GM12878 (cell line): ENCODE measurements around the gene NAA20. TPM values are rescaled to one million over a fixed set of nuclear protein-coding genes. Genes with fewer than 3 reads are reported as not detected.

Source experiments
- ATAC-seq: fragments of 200-7000 bp; cut with Tn5 transposase; 3 replicates; pipeline ENCODE4 v1.9.1; 2020; ENCODE audit warnings: mild to moderate bottlenecking, moderate library complexity
- BruUV-seq: library from RNA; stranded (reverse); fragments of 400-500 nt; replicated peaks from 2 replicates; lab custom pipeline; 2021; lab: Mats Ljungman, UMichigan
- CTCF ChIA-PET: fragments of 300-600 bp; sonication (Branson Sonifier 250); formaldehyde crosslinking; extraction: SDS; loops from one replicate; lab custom pipeline; 2021; ENCODE audit warnings: inconsistent platforms; lab: Yijun Ruan, JAX
- POLR2A ChIA-PET: fragments of 350-600 bp; formaldehyde crosslinking; extraction: SDS; loops from one replicate; lab custom pipeline; 2021; ENCODE audit warnings: inconsistent platforms; lab: Charles Lee
- RAD21 ChIA-PET: fragments of 300-600 bp; sonication (Branson Sonifier 250); formaldehyde crosslinking; loops from one replicate; lab custom pipeline; 2023; ENCODE audit warnings: antibody characterized with exemption; ENCODE audit not compliant: unreplicated experiment; lab: Charles Lee
- SMC1A ChIA-PET: fragments of 300-600 bp; sonication (Branson Sonifier 250); formaldehyde crosslinking; loops from one replicate; lab custom pipeline; 2023; ENCODE audit not compliant: unreplicated experiment, uncharacterized antibody; lab: Charles Lee
- DNase-seq: peaks from one replicate; pipeline ENCODE4 v3.0.0-alpha.2; 2011; ENCODE audit warnings: low read depth, low spot score
- FAIRE-seq: peaks from 3 replicates; lab custom pipeline; 2011; peaks lifted over from hg19 to GRCh38; lab: Jason Lieb, UNC
- H2AFZ ChIP-seq: 2 replicates; pipeline ENCODE4 v1.6.0; 2011; ENCODE audit warnings: low read depth, low read length, control low read depth; ENCODE audit not compliant: control insufficient read depth
- H3K27ac ChIP-seq: 2 replicates; pipeline ENCODE4 v1.5.1; 2011; ENCODE audit warnings: control low read depth; ENCODE audit not compliant: control insufficient read depth, insufficient read depth
- H3K27me3 ChIP-seq, 2 experiments: replicated peaks in 1 of 2; 2 replicates each; pipeline versions ENCODE4 v1.6.0 to v1.6.1; 2011; ENCODE audit warnings: low read length in 1 of 2; ENCODE audit not compliant: control insufficient read depth in 2 of 2, insufficient read depth in 2 of 2
- H3K36me3 ChIP-seq, 2 experiments: 2 replicates each; pipeline ENCODE4 v1.5.1; 2011; ENCODE audit warnings: low read length in 1 of 2; ENCODE audit not compliant: control insufficient read depth in 2 of 2, insufficient read depth in 2 of 2
- H3K4me1 ChIP-seq: 2 replicates; pipeline ENCODE4 v1.6.1; 2011; ENCODE audit warnings: mild to moderate bottlenecking, low read length, moderate library complexity, mixed read lengths; ENCODE audit not compliant: control insufficient read depth, insufficient read depth
- H3K4me2 ChIP-seq: 2 replicates; pipeline ENCODE4 v1.6.0; 2011; ENCODE audit warnings: control low read depth; ENCODE audit not compliant: control insufficient read depth, insufficient read depth
- H3K4me3 ChIP-seq: fragments of 200-600 bp; sonication (generic); 2 replicates; pipeline ENCODE4 v1.5.1; 2016
- H3K79me2 ChIP-seq: 2 replicates; pipeline ENCODE4 v1.6.0; 2011; ENCODE audit warnings: low read length; ENCODE audit not compliant: control insufficient read depth, insufficient read depth
- H3K9ac ChIP-seq: 2 replicates; pipeline ENCODE4 v1.8.0; 2011; ENCODE audit warnings: low read length, control low read depth, mixed read lengths; ENCODE audit not compliant: control insufficient read depth, insufficient read depth
- H3K9me3 ChIP-seq: replicated peaks from 3 replicates; pipeline ENCODE4 v1.5.1; 2011; ENCODE audit warnings: mild to moderate bottlenecking, low read length; ENCODE audit not compliant: control insufficient read depth, insufficient read depth
- H4K20me1 ChIP-seq: 2 replicates; pipeline ENCODE4 v1.6.0; 2011; ENCODE audit not compliant: control insufficient read depth, insufficient read depth
- ATF7 ChIP-seq: fragments of 450-650 bp; IDR thresholded peaks from 2 replicates; pipeline ENCODE4 v1.6.1; 2016; ENCODE audit warnings: low read depth, mild to moderate bottlenecking
- BACH1 ChIP-seq: fragments of 450-650 bp; IDR thresholded peaks from 2 replicates; pipeline ENCODE4 v1.6.1; 2017; ENCODE audit warnings: mild to moderate bottlenecking, borderline replicate concordance
- BCL11A ChIP-seq: IDR thresholded peaks from 2 replicates; pipeline ENCODE4 v1.6.1; 2011; ENCODE audit warnings: low read depth, low read length
- CHD4 ChIP-seq: fragments of 200-600 bp; sonication (generic); IDR thresholded peaks from 2 replicates; pipeline ENCODE4 v1.6.1; 2016; ENCODE audit warnings: mild to moderate bottlenecking
- CREM ChIP-seq: IDR thresholded peaks from 2 replicates; pipeline ENCODE4 v1.6.1; 2014; ENCODE audit warnings: antibody characterized with exemption, low read depth
- FOS ChIP-seq: IDR thresholded peaks from 3 replicates; pipeline ENCODE4 v1.6.1; 2011; ENCODE audit warnings: borderline replicate concordance; ENCODE audit not compliant: insufficient read length; ENCODE audit errors: extremely low read depth
- HSF1 ChIP-seq: fragments of 150-350 bp; IDR thresholded peaks from 2 replicates; pipeline ENCODE4 v1.6.1; 2014; ENCODE audit warnings: mild to moderate bottlenecking, low read depth, low read length
- MTA3 ChIP-seq: IDR thresholded peaks from 2 replicates; pipeline ENCODE4 v1.6.1; 2012; ENCODE audit warnings: low read length, inconsistent platforms, borderline replicate concordance
- POLR2AphosphoS2 ChIP-seq: IDR thresholded peaks from 2 replicates; pipeline ENCODE4 v1.6.1; 2011; ENCODE audit warnings: low read depth, mild to moderate bottlenecking, low read length, improper control_type of control experiment, moderate library complexity
- RB1 ChIP-seq: fragments of 450-650 bp; formaldehyde crosslinking; IDR thresholded peaks from 2 replicates; pipeline ENCODE4 v1.6.1; 2017; ENCODE audit warnings: mild to moderate bottlenecking, borderline replicate concordance
- ZNF217 ChIP-seq: fragments of 450-650 bp; IDR thresholded peaks from 2 replicates; pipeline ENCODE4 v1.6.1; 2017; ENCODE audit warnings: antibody characterized with exemption, mild to moderate bottlenecking
- ZNF384 ChIP-seq: IDR thresholded peaks from 2 replicates; pipeline ENCODE4 v1.6.1; 2012; ENCODE audit warnings: low read depth, mild to moderate bottlenecking, low read length, improper control_type of control experiment, borderline replicate concordance
- WGBS: methylation state at CpG from one replicate; pipeline ENCODE4 v1.1.6; 2016; ENCODE audit warnings: low lambda C conversion rate; ENCODE audit not compliant: insufficient replicate concordance, insufficient coverage; ENCODE audit errors: missing lambda C conversion rate; 5-methylcytosine and 5-hydroxymethylcytosine counted together
- in situ Hi-C: fragments of 300-500 bp; cut with MboI; formaldehyde crosslinking; loops from 9 replicates; pipeline ENCODE4 v1.14.3; 2018; ENCODE audit warnings: mixed read lengths
- intact Hi-C: fragments of 100-400 bp; cut with micrococcal nuclease; formaldehyde crosslinking; loops from one replicate; pipeline ENCODE4 v1.14.2; 2022; ENCODE audit not compliant: unreplicated experiment
- polyA plus RNA-seq, 11 experiments: library from polyadenylated mRNA; depleted of rRNA in 4 of 11; unstranded in 6 of 11; stranded (reverse) in 5 of 11; fragments of >200 nt; fragmentation: Nextera tagmentation in 4 of 11; fragmentation: Illumina TruSeq in 1 of 11; extraction: Ambion mirVana in 4 of 11; extraction: Trizol in 1 of 11; gene quantifications; 1 replicate in 1 of 11; 2 replicates in 10 of 11; pipeline versions ENCODE4 v1.2.1 to v1.2.3, GENCODE V29; 2011 to 2016; ENCODE audit warnings: inconsistent platforms in 2 of 11, missing spikeins in 2 of 11, low read depth in 1 of 11
- total RNA-seq, 4 experiments: library from RNA; depleted of rRNA in 3 of 4; stranded (reverse); fragments of >200 nt in 3 of 4; fragmentation: Illumina TruSeq in 1 of 4; extraction: Trizol in 1 of 4; gene quantifications; 2 replicates each; pipeline versions ENCODE4 v1.2.1 to v1.2.3, GENCODE V29; 2013 to 2021
- TF ChIP-seq, protein P1 (sequence below): fragments of 450-650 bp; formaldehyde crosslinking; IDR thresholded peaks from 2 replicates; pipeline ENCODE4 v1.5.0; 2022; ENCODE audit warnings: mild to moderate bottlenecking, missing genetic modification characterization
- TF ChIP-seq, protein P2 (sequence below): IDR thresholded peaks from 2 replicates; pipeline ENCODE4 v1.6.1; 2011; ENCODE audit warnings: low read depth, low read length, improper control_type of control experiment, borderline replicate concordance

The NAA20 gene
- total and polyA plus RNA-seq, 10 of the 15 experiments (the other 5 are each of a cell fraction or from before 2014, with no cell fraction given): 48.3 to 366 (median 89.1) TPM

GRCh38 chr20:20003031-20003954 lies 13.9 kb upstream of the NAA20 start:
- Histone ChIP-seq H3K27me3 (peaks cover 2 to 8% of the 10 kb centered on the region in 2 experiments; a peak in 3 of 4 replicates), H4K20me1 (no peaks in the 10 kb centered on the region), H2AFZ (peak overlapping the region; percentile 47), H3K36me3 (no peaks in the 10 kb centered on the region), H3K27ac (no peak overlapping the region), H3K9ac (no peak overlapping the region), H3K4me2 (peak overlapping the region; percentile 15; the same call in 1 of the 2 replicates), H3K4me1 (0 out of 2 replicates have a peak, but pooled peaks cover 5% of the 10 kb centered on the region), H3K4me3 (no peak overlapping the region; the same call in 1 of the 2 replicates), H3K9me3 (no peaks in the 10 kb centered on the region), H3K79me2 (no peaks in the 10 kb centered on the region)
- DNase-seq (no peak), FAIRE-seq (no peak), ATAC-seq (peak; percentile 69)
- ChIA-PET SMC1A (interaction anchor here (1.1 to 1.4 kb wide), 5 partner anchors 68 to 341 kb away, joined by 3 to 7 read pairs (median 3); no protein-coding TSS in a partner anchor), CTCF (interaction anchor here (1.7 to 4.3 kb wide), 3 partner anchors 10 to 13 kb away, joined by 4 to 17 read pairs (median 16); partner anchors contain the start of gene NAA20), POLR2A (no interaction called here), RAD21 (interaction anchor here (0.6 to 2.5 kb wide), 4 partner anchors 13 to 100 kb away, joined by 3 to 7 read pairs (median 4); partner anchors contain the start of genes CFAP61 and CRNKL1)
- no TSS peak for BruUV-seq
- intact Hi-C loops: loop anchor here (2.0 kb wide), 1 partner anchor 218 kb away; no protein-coding TSS in a partner anchor
- in situ Hi-C loops: loop anchor here (25.0 kb wide), 2 partner anchors 1416 to 1491 kb away; partner anchors contain the start of genes DTD1 and SEC23B
- 15% methylated on average over 23 of the region's 23 CpGs for WGBS
- TF ChIP-seq HSF1 (no peak), CREM (peak; percentile 31; the same call in 1 of the 2 replicates), FOS (no peak), BCL11A (no peak), ZNF384 (peak; percentile 37; the same call in 1 of the 2 replicates), POLR2AphosphoS2 (no peak), BACH1 (no peak), ATF7 (peak; percentile 26; the same call in 1 of the 2 replicates), RB1 (no peak), CHD4 (no peak), MTA3 (no peak), ZNF217 (no peak)
- TF ChIP-seq, protein P1, sequence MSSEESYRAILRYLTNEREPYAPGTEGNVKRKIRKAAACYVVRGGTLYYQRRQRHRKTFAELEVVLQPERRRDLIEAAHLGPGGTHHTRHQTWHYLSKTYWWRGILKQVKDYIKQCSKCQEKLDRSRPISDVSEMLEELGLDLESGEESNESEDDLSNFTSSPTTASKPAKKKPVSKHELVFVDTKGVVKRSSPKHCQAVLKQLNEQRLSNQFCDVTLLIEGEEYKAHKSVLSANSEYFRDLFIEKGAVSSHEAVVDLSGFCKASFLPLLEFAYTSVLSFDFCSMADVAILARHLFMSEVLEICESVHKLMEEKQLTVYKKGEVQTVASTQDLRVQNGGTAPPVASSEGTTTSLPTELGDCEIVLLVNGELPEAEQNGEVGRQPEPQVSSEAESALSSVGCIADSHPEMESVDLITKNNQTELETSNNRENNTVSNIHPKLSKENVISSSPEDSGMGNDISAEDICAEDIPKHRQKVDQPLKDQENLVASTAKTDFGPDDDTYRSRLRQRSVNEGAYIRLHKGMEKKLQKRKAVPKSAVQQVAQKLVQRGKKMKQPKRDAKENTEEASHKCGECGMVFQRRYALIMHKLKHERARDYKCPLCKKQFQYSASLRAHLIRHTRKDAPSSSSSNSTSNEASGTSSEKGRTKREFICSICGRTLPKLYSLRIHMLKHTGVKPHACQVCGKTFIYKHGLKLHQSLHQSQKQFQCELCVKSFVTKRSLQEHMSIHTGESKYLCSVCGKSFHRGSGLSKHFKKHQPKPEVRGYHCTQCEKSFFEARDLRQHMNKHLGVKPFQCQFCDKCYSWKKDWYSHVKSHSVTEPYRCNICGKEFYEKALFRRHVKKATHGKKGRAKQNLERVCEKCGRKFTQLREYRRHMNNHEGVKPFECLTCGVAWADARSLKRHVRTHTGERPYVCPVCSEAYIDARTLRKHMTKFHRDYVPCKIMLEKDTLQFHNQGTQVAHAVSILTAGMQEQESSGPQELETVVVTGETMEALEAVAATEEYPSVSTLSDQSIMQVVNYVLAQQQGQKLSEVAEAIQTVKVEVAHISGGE (CRISPR knock-in tag): no peak
- TF ChIP-seq, protein P2, sequence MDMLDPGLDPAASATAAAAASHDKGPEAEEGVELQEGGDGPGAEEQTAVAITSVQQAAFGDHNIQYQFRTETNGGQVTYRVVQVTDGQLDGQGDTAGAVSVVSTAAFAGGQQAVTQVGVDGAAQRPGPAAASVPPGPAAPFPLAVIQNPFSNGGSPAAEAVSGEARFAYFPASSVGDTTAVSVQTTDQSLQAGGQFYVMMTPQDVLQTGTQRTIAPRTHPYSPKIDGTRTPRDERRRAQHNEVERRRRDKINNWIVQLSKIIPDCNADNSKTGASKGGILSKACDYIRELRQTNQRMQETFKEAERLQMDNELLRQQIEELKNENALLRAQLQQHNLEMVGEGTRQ: no peak
